NCI-H2196 treated with DMSO at 0.1 percent for 48 hours (cell line): ENCODE results near the gene DDX39B.
"Not testable (repeated sequence)": the region's sequence is repeated elsewhere in the genome, so short reads cannot be mapped to it uniquely, and the experiment has no call there.

Experiments
- DNase-seq: peaks from one replicate; lab custom pipeline; 2025; ENCODE audit not compliant: unreplicated experiment; lab: John Stamatoyannopoulos, UW

Gene DDX39B

DNA sequence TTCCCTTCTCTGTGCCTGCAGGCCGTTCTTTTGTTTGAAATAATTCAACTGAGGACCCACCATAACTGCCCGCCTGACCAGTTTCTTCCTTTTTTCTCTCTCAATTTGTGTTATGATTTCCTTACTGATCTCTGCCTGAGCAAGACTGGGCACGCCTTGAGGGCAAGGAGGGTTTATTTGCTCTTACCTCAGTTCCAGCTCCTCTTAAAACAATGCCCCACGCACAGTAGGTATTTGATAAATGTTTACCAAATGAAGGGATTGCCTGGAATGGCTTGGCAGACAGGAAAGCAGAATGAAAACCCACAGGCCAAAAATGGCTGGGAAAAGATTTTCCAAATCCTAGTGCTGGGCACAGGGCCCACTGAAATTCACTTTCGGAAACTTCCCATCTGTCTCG lies 54.1 kb downstream of the DDX39B start:
- not testable (repeated sequence) for DNase-seq

DNA sequence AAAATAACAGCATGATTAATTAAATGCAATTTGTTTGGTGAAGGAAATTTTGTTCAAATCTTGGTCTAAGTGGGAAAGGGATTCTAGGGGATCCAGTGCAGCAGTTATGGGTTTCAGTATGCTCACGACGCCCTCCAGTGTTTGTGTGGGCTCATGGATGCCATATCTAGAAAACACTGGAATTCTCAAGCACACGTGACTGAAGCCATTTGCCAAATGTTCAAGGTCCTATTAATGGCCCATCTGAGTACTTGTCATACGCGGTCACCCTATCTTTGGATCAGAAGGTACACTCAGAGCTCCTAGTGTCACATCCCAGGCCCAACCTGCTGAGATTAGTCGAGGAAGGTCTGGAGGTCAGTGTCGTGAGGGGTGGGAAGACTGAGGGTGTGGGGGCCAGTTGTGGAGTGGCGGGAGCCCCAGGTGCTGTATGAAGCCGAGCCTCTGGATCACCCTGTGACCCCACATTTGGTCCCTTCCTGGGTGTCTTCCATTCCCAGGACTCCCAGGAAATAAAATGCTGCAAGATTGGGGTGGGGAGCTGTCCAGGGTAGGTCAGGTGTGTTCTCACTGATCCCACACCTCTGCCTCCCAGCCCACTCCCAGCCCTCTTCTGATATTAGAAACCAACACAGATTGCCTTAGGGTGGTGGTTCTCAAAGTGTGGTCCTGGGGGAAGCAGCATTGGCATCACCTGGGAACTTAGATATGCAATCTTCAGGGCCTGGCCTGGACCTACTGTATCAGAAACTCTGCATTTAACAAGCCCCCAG lies 55.6 kb downstream of the DDX39B start:
- DNase-seq: not testable (repeated sequence)

DNA sequence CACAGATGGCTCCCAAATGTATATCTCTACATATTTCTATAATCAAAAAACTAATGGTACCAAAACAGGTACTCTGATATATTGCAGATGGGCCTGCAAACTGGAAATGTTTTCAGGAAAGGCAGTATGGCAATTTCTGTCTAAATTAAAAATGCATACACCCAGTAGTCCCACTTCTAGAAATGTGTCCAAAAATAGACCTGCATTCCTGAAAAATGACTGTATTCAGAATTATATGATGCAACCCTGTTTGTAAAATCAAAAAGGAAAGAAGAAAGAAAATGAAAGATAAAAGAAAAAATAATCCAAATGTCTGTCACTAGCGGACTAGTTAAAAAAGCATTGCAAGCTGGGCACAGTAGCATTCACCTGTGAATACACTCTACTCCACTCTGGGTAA lies 56.7 kb downstream of the DDX39B start:
- DNase-seq: no peak

DNA sequence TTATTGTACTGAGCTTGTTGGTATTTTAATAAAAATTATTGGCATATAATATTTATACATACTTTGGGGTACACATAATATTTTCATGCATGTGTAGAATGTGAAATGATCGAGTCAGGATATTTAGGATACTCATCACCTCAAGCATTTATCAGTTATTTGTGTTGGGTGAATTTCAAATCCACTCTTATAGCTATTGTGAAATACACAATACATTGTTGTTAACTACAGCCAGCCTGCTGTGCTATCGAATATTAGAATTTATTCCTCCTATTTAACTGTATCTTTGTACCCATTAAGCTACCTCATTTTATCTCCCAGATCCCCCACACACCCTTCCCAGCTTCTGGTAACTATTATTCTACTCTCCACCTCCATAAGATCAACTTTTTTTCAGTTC lies 58.4 kb downstream of the DDX39B start:
- DNase-seq: no peak

DNA sequence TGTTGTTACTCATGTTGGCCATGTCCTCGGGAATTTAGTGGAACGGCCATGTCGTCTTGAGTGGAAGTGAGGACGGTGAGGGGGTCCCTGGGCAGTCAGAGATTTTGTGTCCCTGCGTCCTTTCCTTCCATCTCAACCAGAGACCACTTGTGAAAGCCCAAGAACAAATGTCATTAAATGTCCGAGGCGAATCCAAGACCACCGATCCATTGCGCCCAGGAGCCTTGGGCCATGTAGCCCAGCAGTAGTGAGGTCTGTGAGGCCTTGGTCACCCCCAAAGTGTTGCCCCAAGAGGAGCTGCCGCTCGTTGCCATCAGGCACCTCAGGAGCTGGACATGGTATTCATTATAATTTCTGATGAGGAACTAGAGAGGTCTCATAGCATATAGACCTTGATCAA lies 61.2 kb downstream of the DDX39B start:
- no peak for DNase-seq
